IMR-90 (cell line): ENCODE measurements around the gene CDK5RAP2.

Experiments used
- BHLHE40 ChIP-seq: fragments of 150-350 bp; IDR thresholded peaks from 2 replicates; pipeline ENCODE4 v1.6.1; 2016; ENCODE audit warnings: mild to moderate bottlenecking, low read depth, low read length
- CEBPB ChIP-seq: IDR thresholded peaks from 2 replicates; pipeline ENCODE4 v1.6.1; 2012; ENCODE audit warnings: low read depth, low read length, improper control_type of control experiment
- FOS ChIP-seq: fragments of 150-350 bp; IDR thresholded peaks from 2 replicates; pipeline ENCODE4 v1.6.1; 2016; ENCODE audit warnings: low read depth, low read length
- POLR2A ChIP-seq: IDR thresholded peaks from 2 replicates; pipeline ENCODE4 v1.6.1; 2012; ENCODE audit warnings: mild to moderate bottlenecking, low read depth, low read length
- RCOR1 ChIP-seq: IDR thresholded peaks from 2 replicates; pipeline ENCODE4 v1.6.1; 2012; ENCODE audit warnings: mild to moderate bottlenecking, low read length, improper control_type of control experiment; ENCODE audit not compliant: insufficient replicate concordance
- RFX5 ChIP-seq: IDR thresholded peaks from 2 replicates; pipeline ENCODE4 v1.8.0; 2012; ENCODE audit warnings: low read depth, mild to moderate bottlenecking, low read length, moderate library complexity
- SMC3 ChIP-seq: fragments of 150-350 bp; IDR thresholded peaks from 2 replicates; pipeline ENCODE4 v1.6.1; 2016; ENCODE audit warnings: low read depth, mild to moderate bottlenecking, antibody characterized with exemption, low read length, moderate library complexity
- TF ChIP-seq, protein P1 (sequence below): conservative IDR thresholded peaks from 2 replicates; pipeline ENCODE4 v1.5.1; 2012; ENCODE audit warnings: mild to moderate bottlenecking, low read depth, low read length, improper control_type of control experiment
- TF ChIP-seq, protein P2 (sequence below): fragments of 150-350 bp; IDR thresholded peaks from 2 replicates; pipeline ENCODE4 v1.6.1; 2017; ENCODE audit warnings: mild to moderate bottlenecking, antibody characterized with exemption, low read length, low read depth

DNA sequence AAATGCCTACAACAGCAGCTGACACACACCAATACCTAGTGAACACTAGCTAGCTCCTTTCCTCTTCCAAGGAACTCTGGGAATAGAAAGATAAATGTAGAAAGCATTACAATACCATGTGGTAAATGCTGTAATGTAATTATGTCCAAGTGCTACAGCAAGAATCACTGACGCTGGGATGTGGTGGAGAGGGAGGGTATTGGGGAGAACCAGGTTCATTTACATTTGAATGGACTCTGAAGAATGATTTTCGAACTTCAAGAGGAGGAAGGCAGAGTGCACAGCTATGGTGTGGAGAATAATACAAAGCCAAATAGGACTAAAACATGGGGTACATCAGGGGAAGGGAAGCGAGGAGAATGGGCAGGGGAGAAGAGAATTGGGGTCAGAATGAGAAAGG lies 158.0 kb downstream of the CDK5RAP2 start:
- no peak for TF ChIP-seq CEBPB
- TF ChIP-seq FOS: no peak
- no peak for TF ChIP-seq POLR2A
- TF ChIP-seq, protein P1, sequence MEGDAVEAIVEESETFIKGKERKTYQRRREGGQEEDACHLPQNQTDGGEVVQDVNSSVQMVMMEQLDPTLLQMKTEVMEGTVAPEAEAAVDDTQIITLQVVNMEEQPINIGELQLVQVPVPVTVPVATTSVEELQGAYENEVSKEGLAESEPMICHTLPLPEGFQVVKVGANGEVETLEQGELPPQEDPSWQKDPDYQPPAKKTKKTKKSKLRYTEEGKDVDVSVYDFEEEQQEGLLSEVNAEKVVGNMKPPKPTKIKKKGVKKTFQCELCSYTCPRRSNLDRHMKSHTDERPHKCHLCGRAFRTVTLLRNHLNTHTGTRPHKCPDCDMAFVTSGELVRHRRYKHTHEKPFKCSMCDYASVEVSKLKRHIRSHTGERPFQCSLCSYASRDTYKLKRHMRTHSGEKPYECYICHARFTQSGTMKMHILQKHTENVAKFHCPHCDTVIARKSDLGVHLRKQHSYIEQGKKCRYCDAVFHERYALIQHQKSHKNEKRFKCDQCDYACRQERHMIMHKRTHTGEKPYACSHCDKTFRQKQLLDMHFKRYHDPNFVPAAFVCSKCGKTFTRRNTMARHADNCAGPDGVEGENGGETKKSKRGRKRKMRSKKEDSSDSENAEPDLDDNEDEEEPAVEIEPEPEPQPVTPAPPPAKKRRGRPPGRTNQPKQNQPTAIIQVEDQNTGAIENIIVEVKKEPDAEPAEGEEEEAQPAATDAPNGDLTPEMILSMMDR: no peak
- TF ChIP-seq RFX5: no peak
- TF ChIP-seq, protein P2, sequence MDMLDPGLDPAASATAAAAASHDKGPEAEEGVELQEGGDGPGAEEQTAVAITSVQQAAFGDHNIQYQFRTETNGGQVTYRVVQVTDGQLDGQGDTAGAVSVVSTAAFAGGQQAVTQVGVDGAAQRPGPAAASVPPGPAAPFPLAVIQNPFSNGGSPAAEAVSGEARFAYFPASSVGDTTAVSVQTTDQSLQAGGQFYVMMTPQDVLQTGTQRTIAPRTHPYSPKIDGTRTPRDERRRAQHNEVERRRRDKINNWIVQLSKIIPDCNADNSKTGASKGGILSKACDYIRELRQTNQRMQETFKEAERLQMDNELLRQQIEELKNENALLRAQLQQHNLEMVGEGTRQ: no peak
- no peak for TF ChIP-seq RCOR1
- no peak for TF ChIP-seq SMC3
- no peak for TF ChIP-seq BHLHE40
